ENCODE data around the gene ANTKMT. TPM values are rescaled to one million over a fixed set of nuclear protein-coding genes. Genes with fewer than 3 reads are reported as not detected.
A peak's percentile ranks its signal among the peaks of the same experiment; 100 is the strongest.

The ANTKMT gene
- total and polyA plus RNA-seq, 2 of the 8 experiments (the other 6 are each of a cell fraction or from before 2014, with no cell fraction given): 26.5 to 26.6 TPM

GRCh38 chr16:684071-684794 lies 36.7 kb upstream of the ANTKMT start, which contains the start of gene JMJD8 (continued):
- peak; percentile 82 for TF ChIP-seq PHF8 (conservative IDR thresholded peaks at IDR 0.05; ENCODE audit: low read depth, low read length)
- no peak for TF ChIP-seq CTBP2 (IDR thresholded peaks at IDR 0.05; ENCODE audit: borderline replicate concordance, insufficient read depth, insufficient read length, low read length)
- TF ChIP-seq GABPA (IDR thresholded peaks at IDR 0.05; ENCODE audit: borderline replicate concordance, insufficient read depth, low read length): peak; percentile 91
- TF ChIP-seq ZNF274 (IDR thresholded peaks at IDR 0.05; ENCODE audit: borderline replicate concordance, extremely low read depth, low read length): no peak
- TF ChIP-seq CHD2 (IDR thresholded peaks at IDR 0.05; ENCODE audit: low read length): peak; percentile 60; the same call in 1 of the 2 replicates
- peak; percentile 92 for TF ChIP-seq TAF1 (IDR thresholded peaks at IDR 0.05; ENCODE audit: low read depth, low read length)
- peak; percentile 32; the same call in 1 of the 2 replicates for TF ChIP-seq SP2 (IDR thresholded peaks at IDR 0.05; ENCODE audit: low read length)
- peak; percentile 88 for TF ChIP-seq MAX (IDR thresholded peaks at IDR 0.05)
- no peak for TF ChIP-seq SIRT6 (IDR thresholded peaks at IDR 0.05; ENCODE audit: low read length)
- TF ChIP-seq SRF (IDR thresholded peaks at IDR 0.05; ENCODE audit: low read depth, low read length): no peak
- peak; percentile 92 for TF ChIP-seq E2F6 (IDR thresholded peaks at IDR 0.05)
- peak; percentile 89 for TF ChIP-seq YY1 (IDR thresholded peaks at IDR 0.05; ENCODE audit: low read depth, low read length)
- TF ChIP-seq TAF7 (optimal IDR thresholded peaks at IDR 0.05; ENCODE audit: borderline replicate concordance, low read depth, low read length): peak; percentile 92
- TF ChIP-seq SIN3A (conservative IDR thresholded peaks at IDR 0.05 in 1 of 2, IDR thresholded peaks at IDR 0.05 in 1 of 2; ENCODE audit: low read depth in 1 of 2, low read length in 2 of 2): peak in 1 of 2 experiments; percentile 96; a peak in 2 of 4 replicates
